ENCODE measurements around the gene CRTAC1.

- no peak for TF ChIP-seq CTCF (IDR thresholded peaks at IDR 0.05)
- no peak for TF ChIP-seq POLR2A (IDR thresholded peaks at IDR 0.05)
These were observed 194.0 kb downstream of the CRTAC1 start for GRCh38 chr10:97836446-97836845.
